HG03139 (cell line): ENCODE measurements around the gene TDO2.
"Not testable (repeated sequence)": the region's sequence is repeated elsewhere in the genome, so short reads cannot be mapped to it uniquely, and the experiment has no call there.

Experiments
- ATAC-seq: cut with Tn5 transposase; IDR thresholded peaks from one replicate; pipeline ENCODE4 v1.9.1; 2021; ENCODE audit not compliant: unreplicated experiment

TDO2 gene

DNA sequence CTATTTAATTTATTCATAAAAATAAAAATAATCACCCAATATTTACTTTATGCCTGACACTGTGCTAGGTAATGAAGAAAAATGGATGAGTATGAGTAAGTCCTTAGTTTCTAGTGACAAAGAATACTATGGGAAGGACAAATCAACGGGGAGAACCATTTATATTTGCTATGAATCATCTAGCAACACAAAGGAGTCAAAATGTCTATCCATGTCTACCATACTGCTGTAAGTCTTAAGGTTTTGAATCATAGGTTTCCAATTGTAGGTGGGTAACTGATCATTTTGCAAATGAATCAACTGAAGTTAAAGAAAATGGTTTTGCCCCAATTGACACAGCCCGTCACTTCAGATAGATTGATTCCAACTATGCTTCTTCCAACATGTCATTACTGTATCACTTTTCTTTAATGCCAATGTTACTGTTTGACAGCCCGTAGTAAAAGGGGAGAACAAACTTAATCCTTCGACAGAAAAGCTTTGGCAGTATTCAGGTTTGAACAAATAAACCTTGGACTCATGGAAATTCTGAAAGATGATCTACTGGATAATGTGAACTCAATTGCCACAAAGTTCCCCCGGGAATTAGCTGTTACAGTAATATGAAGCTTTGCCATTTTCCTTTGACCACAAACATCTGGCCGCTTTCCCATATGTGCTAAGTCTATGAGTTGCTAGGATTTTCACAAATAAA, 3.2 kb downstream of the TDO2 start:
- no peak for ATAC-seq

DNA sequence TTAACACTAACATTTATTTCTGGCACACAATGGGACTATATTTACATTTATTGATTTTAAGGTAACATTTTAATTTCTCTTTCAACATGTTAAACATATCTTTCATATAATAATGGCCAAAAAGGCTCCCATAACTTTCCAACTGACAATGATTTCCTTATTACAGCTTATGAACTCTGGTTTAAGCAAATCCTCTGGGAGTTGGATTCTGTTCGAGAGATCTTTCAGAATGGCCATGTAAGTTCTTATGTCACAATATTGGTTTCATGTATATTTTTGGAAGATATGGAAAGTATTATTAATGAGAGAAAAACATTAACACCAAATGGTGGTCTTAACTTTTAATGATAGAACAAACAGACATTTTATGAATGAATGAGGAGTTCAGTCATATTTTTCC, 4.1 kb downstream of the TDO2 start:
- no peak for ATAC-seq

DNA sequence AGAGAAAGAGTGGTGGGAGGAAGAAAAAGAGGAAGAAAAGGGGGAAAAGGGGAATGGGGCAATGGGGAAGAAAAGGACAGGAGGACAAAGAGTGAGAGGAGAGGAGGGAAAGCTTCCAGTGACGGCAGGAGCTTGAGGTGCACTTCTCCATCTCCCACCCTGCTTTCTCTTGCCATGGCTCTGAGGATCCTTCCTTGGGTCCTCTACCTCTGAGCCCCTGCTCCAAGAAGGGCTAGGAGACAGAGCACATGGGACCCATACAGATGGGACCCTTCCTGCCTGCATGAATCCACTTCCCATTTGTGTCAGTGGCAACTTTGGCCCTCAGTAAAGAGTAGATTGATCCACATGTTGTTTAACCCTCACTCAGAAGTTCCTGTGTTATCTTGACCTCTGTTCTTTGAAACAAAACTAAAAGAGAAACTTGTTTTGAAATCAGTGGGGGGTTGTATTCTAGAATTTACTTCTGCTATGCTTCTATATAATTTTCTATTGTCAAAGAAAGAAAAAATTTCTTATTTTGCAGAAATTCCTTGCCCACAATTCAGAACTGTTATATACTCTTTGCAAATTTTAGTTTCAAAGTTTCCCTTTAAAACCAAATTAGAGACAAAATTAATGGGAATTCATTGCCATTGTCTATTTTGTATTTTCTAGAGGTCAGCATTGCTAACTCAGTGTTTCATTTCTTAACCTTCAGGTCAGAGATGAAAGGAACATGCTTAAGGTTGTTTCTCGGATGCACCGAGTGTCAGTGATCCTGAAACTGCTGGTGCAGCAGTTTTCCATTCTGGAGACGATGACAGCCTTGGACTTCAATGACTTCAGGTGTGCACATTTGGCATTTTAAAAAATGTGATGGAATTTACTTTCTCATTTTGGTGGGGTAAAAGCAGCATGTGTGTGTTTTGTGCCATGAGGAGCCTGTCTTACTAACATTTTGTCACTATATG, 5.0 kb downstream of the TDO2 start:
- ATAC-seq, result no peak

DNA sequence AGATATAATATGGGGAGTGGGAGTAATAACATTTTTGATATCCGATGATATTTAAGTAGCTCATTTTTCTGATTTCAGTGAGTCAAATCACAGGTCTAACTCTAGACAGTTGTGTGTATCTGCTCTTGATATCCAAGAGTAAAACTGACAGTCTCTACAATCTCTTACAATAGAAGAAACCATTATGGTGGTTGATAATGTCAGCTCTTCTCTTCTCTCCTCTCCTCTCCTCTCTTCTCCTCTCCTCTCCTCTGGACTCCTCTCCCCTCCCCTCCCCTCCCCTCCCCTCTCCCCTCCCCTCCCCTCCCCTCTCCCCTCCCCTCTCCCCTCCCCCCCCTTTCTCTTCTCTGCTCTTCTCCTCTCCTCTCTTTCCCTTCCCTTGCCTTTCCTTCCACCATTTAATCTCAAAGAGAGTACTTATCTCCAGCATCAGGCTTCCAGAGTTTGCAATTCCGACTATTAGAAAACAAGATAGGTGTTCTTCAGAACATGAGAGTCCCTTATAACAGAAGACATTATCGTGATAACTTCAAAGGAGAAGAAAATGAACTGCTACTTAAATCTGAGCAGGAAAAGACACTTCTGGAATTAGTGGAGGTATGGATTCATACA, 6.2 kb downstream of the TDO2 start:
- no peak for ATAC-seq

DNA sequence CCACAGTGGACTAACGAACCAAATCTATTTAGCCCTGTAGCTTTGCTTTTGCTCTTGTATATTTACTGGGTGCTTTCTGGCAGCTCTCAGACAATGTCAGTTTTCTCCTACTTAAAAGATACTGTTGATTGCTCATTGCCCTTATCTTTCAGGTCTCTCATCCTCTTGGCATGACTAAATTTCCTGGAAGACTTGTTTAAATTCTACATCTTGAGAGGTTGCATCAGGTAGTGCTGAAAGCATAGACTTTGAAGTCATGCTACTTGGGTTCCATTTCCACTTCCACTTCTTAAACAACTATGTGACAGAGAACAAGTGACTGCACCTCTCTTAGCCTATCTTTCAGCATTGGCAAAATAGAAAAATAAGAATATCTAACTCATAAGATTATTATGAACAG, 8.4 kb downstream of the TDO2 start:
- ATAC-seq, result no peak

DNA sequence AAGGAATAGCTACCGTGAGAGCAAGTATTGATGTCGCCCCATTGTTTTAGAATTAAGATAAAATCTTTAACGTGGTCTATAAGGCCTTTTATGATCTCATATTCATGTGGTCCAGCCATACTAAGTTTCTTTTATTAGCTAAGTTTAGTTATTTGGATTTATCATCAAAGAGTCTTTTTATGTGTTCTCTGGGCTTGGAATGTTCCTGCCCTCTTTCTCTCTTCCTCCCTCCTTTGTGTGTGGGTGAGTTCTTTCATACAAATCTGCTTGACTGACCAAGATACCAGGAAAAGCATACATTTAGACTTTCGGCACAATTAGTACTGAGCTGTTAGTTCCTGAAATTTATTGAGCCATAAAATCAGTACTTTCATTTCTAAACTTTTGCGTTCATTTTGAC, 11.3 kb downstream of the TDO2 start:
- no peak for ATAC-seq

DNA sequence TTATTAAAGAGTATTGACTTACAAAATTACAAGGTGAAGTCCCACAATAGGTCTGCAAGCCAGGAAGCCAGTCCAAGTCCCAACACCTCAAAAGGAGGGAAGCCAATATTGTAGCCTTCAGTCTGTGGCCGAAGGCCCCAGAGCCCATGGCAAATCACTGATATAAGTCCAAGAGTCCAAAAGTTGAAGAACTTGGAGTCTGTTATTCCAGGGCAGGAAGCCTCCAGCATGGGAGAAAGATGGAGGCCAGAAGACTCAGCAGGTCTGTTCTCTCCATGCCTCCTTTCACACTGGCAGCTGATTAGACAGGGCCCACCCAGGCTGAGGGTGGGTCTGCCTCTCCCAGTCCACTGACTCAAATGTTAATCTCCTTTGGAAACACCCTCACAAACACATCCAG, 18.1 kb downstream of the TDO2 start:
- no peak for ATAC-seq

DNA sequence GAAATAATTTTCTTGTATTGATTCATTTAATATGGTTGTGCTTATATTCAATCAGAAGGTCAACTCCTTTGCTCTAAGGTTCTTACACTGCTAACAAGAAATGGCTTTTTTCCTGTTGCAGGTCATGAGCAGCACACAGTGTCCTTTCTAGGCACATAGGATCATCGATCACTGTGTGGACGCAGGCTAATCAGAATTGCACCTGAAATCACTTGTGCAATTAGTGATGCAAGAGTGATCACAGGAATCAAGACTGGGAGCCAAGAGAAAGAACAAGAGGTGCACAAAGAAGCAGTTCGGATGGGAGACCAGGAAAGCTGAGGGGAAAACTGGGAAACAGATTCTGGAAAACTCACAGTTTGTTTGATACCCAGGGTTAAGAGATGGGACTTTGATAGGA, 21.1 kb downstream of the TDO2 start:
- no peak for ATAC-seq

DNA sequence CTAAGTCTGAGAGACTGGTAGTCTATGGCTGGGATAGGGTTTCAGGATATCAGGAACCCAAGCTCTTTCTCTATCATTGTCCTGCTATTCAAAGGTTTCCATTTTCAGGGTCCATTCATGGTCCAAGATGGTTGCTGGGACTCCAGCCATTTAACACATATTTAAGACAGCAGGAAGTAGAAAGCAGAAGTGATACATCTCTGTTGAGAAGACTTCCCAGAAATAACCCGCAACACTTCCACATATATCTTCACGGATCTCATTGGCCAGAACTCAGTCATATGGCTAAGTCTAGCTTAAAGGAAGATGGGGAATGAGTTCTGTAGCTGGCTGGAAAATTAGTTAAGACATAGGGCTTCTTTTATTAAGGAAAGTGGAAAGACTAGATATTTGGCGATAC, 26.3 kb downstream of the TDO2 start:
- ATAC-seq, result peak; percentile 71

DNA sequence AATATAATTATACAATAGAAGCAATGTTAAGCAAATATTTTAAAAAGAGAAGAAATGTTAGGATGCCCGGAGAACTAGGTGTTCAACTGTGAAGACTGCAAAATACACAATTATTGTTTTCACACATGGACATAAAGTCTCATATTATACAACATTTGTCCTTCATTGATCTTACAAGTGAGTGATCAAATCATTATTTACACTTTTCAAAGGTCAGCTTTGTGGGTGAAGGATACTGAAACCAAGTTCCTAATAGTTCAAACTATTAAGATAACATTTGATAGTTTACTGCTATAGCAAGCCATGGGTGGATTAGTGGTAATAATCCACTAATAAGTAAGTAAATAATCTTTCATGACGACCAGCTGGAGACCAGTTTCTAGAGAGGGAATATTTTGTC, 26.8 kb downstream of the TDO2 start:
- ATAC-seq, result no peak

DNA sequence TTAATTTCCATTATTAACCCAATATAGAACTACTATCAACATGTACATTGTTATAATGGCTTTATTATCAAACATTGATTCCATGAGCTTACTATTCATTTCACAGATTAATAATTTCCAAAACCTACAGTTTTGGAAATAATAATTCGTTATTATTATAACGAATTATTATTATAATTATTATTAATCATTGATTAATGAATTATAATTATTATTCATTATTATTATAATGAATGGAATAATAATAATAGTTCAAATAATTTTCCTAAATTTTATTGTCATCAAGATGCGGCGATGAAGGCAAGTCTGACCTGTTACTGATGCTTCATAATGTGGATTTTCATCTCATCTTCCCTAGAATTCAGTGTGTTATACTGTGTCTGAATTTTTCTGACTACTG, 28.1 kb downstream of the TDO2 start:
- ATAC-seq, result no peak

DNA sequence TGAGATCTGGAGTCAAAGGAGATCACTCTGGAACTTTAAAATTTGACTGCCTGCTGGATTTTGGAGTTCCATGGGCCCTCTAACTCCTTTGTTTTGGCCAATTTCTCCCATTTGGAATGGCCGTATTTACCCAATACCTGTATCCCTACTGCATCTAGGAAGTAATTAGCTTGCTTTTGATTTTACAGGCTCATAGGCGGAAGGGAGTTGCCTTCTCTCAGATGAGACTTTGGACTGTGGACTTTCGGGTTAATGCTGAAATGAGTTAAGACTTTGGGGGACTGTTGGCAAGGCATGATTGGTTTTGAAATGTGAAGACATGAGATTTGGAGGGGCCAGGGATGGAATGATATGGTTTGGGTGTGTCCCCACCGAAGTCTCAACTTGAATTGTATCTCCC, 31.1 kb downstream of the TDO2 start:
- ATAC-seq, result not testable (repeated sequence)

DNA sequence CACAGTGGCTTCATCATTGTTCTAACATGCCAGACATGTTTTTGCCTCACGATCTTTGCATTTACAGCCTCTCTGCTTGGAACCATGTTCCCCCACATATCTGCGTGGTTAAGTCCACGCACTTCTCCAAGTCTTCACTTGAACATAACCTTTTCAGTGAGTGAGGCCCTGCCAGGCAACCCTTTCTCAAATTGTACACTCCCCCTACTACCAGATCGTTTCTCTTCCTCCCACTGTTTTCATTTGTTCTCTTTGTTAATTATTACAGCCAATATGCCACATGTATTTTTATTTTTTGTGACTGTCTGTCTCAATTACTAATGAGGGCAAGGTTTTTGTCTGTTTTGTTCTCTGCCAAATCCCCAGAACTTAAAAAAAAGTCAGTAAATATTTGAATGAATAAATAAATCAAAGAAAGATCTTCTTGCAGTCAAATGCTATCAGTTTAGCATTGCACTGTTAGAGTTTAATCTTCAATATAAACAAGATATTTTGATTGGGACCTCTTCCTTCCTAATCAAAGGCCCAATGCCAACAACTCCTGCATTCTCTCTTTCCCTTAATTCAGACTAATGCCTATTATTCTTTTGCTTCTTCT, 32.0 kb downstream of the TDO2 start:
- no peak for ATAC-seq

DNA sequence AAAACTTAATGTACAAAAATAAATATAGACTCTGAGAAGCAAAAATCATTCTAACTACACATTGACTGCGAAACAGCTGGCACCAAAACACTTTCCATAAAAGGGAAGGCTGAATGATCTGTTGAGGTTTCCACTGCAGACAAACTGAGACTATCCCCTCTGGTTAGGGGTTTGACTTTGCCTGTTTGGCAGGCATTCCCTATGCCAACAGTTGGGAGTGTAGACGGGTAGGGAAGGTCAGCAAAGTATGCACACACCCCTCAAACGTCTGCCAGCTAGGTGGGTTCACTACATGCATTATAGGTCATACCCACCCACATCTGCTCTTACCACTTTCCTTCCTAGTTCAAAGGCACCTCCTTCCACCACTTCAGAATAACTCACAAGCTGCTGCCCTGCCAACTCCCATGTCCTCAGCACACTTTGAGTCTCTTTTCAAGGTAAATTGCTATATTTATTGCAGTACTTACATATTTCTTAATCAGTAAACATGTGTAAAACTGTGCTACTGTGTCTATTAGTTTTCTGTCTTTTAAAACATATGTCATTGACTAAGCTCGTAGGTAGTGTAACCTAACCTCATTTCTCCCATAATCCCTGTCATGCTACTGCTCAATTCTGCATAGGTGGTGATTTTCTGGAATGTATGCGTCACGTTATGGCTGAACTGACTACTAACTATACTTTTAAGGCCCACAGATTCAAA, 37.7 kb downstream of the TDO2 start:
- ATAC-seq, result no peak

DNA sequence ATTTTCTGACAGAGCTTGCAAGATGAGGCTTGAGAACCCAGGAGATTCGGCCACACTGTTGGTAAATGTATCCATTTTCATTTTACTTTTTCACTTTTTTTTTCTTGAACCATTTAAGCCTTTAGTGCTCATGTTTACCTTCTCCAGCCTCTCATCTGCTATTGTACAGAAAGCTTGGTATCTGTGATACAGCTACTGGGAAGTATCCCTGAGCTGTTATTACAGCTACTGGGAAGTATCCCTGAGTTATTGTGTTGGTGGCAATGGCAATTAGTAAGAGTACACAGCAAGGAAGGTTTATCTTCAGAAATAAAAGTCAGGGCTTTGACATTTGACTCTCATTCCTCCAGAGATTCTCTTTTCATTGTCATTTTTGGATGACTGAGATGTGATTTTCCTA, 38.3 kb downstream of the TDO2 start:
- ATAC-seq, result no peak

DNA sequence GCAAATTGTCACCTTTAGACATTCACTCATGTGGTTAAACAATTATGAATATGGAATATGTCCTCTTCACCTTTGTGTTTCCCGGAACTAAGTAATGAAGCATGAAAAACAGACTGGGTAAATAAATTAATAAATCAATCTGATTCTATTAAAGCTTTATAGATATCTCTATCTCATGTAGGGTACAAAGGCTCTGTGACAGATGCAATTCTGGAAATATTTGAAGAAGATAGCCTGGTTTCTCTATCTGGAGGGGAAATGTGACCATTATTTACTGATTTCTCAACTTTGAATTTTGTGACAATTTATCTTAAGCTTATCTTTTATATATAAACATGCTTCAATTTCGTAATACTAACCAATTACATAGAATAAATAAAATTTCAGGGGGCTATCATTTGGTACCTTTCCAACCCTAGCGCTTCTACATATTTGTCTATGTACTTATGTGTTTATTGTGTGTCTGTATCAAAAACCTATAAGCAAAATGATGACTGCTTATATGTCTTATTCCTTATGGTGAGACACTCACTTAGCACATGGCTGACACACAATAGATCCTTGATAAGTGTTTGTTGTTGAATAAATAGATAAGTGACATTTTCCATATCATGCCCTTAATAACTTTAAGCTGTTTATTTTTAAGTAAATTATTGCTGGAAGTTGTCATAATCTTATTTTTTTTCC, 40.3 kb downstream of the TDO2 start:
- no peak for ATAC-seq

DNA sequence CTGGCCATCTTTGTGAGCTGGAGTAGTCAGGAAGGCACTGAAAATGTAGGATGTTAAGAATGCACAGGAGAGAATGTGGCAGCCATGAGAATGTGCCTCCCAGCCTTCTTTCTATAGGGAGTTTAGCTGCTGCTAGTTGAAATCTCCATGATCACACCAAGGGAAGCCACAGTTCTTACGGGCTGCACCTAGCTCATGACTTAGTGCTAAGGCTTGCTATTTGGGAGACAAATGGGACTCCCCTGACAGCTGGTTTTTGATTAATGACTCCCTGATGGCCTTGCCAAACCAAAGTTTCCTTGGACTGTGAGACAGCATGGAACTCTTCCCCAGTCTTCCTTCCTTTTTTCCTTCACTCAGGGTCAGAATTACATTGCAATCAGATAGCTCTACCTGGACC, 41.0 kb downstream of the TDO2 start:
- ATAC-seq, result no peak

DNA sequence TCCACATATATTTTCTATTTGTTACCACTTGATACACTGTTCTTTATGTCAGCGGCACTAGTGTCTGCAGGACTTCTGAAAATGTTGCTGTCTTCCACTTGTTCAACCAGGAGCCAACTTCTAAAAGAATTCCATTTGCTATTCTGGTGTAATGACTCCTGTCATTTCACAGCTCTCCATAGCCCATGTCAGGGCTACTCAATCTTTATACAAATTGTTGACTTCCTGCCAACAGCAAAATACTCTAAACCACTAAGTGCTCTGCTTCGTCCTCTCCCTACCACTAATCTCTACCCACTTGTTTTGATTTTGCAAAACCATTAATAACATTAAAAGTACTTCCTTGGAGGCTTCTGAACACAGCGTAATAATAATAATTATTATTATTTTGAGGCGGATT, 43.0 kb downstream of the TDO2 start:
- no peak for ATAC-seq

DNA sequence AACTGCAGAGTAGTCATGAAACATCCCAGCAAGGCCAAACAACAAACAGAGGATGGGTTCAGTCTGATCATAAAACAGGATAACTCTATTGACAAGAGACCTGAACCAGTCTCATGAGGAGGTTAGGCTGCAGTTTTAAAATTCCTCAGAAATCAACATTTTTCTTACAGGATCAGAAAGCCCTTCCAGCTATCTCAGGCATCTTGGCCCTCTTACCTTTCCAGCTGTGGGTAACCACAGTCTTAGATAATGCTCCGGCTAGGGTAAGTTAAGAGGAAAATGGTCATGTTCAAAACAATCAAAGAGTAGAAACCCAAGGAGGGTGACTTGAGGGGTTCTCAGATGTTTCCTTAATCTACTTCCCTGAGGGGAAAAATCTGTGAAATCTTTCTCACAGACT, 45.0 kb downstream of the TDO2 start:
- ATAC-seq, result no peak

DNA sequence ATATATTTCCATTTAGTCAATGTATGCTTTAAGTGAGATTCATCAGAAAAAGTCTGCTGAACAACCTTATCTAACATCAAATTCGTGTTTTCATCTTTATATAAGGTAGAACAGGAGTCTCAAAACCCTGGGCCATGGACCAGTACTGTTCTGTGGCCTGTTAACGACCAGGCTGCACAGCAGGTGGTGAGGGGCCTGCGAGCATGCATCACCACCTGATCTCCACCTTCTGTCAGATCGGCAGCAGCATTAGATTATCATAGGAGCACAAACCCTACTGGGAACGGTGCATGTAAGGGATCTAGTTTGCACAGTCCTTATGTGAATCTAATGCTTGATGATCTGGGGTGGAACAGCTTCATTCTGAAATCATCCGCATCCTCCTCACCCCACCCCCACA, 47.0 kb downstream of the TDO2 start:
- no peak for ATAC-seq
